WERI-Rb-1 (cell line): ENCODE results near the gene RNASEH1.

ENCODE experiments used
- DNase-seq: peaks from one replicate; pipeline ENCODE4 v3.0.0-alpha.2; 2020
- H3K27ac ChIP-seq: fragments of 250-450 bp; sonication (Bioruptor Pico); 2 replicates; pipeline ENCODE4 v1.5.1; 2020; ENCODE audit warnings: mild to moderate bottlenecking, moderate library complexity
- H3K27me3 ChIP-seq: fragments of 250-450 bp; sonication (Bioruptor Pico); 2 replicates; pipeline ENCODE4 v1.5.1; 2021; ENCODE audit warnings: mild to moderate bottlenecking, low read depth, moderate library complexity; ENCODE audit not compliant: insufficient read depth, severe bottlenecking
- H3K36me3 ChIP-seq: fragments of 250-450 bp; sonication (Bioruptor Pico); 2 replicates; pipeline ENCODE4 v1.5.1; 2020; ENCODE audit warnings: mild to moderate bottlenecking, moderate library complexity
- H3K4me3 ChIP-seq: 2 replicates; pipeline ENCODE4 v1.5.1; 2011; ENCODE audit warnings: low read depth, mild to moderate bottlenecking, control low read depth, low read length
- H3K9me3 ChIP-seq: fragments of 250-450 bp; sonication (Bioruptor Pico); 2 replicates; pipeline ENCODE4 v1.5.1; 2021; ENCODE audit warnings: mild to moderate bottlenecking, moderate library complexity; ENCODE audit not compliant: severe bottlenecking
- CTCF ChIP-seq: IDR thresholded peaks from 2 replicates; pipeline ENCODE4 v1.5.1; 2011; ENCODE audit warnings: low read depth, mild to moderate bottlenecking, control low read depth, inconsistent platforms, low read length

The RNASEH1 gene

GRCh38 chr2:3585261-3586109 is 27.4 kb upstream of the RNASEH1 start:
- no peaks in the 10 kb centered on the region for H3K27me3 ChIP-seq
- H3K36me3 ChIP-seq, result peaks cover 63% of the 10 kb centered on the region
- DNase-seq, result no peak
- no peak overlapping the region for H3K27ac ChIP-seq
- TF ChIP-seq CTCF, result no peak
- H3K4me3 ChIP-seq, result no peak overlapping the region
- no peaks in the 10 kb centered on the region for H3K9me3 ChIP-seq

DNA sequence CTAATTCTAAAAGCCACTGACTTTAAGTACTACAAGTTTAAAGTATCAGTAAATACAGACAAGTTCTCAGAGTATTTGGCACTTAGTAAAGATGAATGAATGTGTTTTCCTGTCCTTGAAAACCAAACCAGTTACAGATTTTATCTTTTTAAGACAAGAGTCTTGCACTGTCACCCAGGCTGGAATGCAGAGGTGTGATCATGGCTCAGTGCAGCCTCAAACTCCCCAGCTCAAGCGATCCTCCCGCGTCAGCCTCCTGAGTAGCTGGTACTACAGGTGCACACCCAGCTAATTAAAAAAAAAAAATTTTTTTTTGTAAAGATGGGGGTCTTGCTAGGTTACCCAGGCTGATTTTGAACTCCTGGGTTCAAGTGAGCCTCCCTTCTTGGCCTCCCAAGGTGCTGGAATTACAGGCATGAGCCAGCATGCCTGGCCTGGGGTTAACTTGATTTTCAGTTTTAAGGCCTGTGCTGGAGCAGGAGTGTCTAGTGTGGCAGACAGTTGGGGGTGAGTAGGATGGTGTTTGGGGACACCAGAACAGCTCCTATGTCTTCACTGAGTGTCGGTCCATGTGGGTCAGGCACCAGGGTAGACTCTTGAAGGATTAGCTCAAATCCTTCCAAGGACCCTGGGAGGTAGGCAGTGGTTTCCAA is 26.6 kb upstream of the RNASEH1 start:
- no peak for TF ChIP-seq CTCF
- no peak overlapping the region for H3K27ac ChIP-seq
- H3K9me3 ChIP-seq, result no peaks in the 10 kb centered on the region
- no peak for DNase-seq
- no peaks in the 10 kb centered on the region for H3K27me3 ChIP-seq
- peaks cover 71% of the 10 kb centered on the region for H3K36me3 ChIP-seq
- no peak overlapping the region for H3K4me3 ChIP-seq

DNA sequence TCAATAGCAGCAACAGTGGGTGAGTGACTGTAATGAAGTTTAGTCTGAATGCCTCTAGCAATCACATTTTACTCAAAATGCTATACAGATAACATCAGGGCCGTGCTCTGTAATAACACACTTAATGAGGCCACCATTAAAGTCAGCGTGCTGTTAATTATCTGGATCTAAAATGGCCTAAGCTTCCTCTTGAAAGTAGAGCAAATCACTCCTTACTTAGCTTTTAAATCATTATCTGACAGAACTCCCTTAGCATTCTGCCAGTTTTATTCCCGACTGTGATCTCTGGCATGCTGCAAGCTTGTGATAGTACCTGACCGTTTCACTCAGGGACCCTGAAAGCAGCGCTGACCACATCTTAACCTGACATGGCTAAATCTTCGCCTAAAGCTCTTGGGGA is 25.9 kb upstream of the RNASEH1 start:
- no peak for DNase-seq
- no peaks in the 10 kb centered on the region for H3K9me3 ChIP-seq
- H3K36me3 ChIP-seq, result peaks cover 74% of the 10 kb centered on the region
- no peak overlapping the region for H3K4me3 ChIP-seq
- H3K27ac ChIP-seq, result no peak overlapping the region
- no peak for TF ChIP-seq CTCF
- H3K27me3 ChIP-seq, result no peaks in the 10 kb centered on the region

DNA sequence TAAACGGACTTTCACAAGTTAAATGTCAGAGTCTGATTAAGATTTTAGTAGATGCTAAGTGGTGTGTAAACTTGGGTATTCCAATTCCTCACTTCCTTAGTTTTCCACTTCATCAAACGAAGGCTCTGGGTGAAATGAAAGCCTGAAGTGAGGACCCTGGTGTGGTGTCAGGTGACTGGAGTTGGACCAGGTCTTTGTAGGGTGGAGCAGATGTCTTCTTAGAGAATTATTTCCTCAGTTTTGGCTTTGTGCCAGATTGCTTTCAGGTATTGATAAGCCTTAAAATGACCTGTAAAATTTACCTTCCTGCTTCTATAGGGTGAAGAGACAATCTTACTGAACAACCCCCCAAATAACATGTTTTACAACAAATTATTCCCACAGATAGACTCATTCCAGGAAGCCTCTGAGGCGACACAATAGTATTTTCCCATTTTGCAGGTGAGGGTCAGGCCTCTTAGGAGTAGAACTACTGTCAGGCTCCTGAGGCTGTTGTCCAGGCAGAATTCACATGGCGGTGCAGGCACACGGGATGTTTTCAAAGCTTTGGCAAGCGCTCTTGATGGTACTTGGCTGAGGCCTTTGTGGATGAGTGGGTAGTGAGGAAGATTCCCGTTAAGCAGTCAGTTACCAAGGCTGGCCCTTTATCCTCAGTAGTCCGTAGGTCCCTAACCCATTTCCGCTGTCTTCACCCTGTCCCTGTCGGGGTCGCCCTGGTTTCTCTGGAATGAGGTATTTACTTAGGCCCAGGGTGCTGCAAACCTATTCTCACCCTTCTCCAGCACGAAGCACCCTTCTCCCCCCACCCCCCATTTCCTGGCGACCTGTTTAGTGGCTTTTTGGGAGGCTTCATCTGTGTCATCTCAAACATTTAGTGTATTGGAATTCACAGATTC is 23.5 kb upstream of the RNASEH1 start:
- peaks cover 93% of the 10 kb centered on the region for H3K36me3 ChIP-seq
- H3K27me3 ChIP-seq, result no peaks in the 10 kb centered on the region
- H3K4me3 ChIP-seq, result no peak overlapping the region
- H3K27ac ChIP-seq, result no peak overlapping the region
- no peak for DNase-seq
- no peak for TF ChIP-seq CTCF
- no peaks in the 10 kb centered on the region for H3K9me3 ChIP-seq

GRCh38 chr2:3580449-3580848 is 22.3 kb upstream of the RNASEH1 start:
- no peak for TF ChIP-seq CTCF
- DNase-seq, result no peak
- H3K36me3 ChIP-seq, result peaks cover 98% of the 10 kb centered on the region
- no peak overlapping the region for H3K27ac ChIP-seq
- no peak overlapping the region for H3K4me3 ChIP-seq
- no peaks in the 10 kb centered on the region for H3K9me3 ChIP-seq
- no peaks in the 10 kb centered on the region for H3K27me3 ChIP-seq
